Measurements from ENCODE around the gene UBE2F.

- TF ChIP-seq POLR2A (IDR thresholded peaks at IDR 0.05; ENCODE audit: insufficient read depth in 1 of 2, low read depth in 2 of 2, low read length in 2 of 2), result no peak
- no peak for TF ChIP-seq NR0B2 (CRISPR knock-in tag; IDR thresholded peaks at IDR 0.05)
- TF ChIP-seq, protein P1, sequence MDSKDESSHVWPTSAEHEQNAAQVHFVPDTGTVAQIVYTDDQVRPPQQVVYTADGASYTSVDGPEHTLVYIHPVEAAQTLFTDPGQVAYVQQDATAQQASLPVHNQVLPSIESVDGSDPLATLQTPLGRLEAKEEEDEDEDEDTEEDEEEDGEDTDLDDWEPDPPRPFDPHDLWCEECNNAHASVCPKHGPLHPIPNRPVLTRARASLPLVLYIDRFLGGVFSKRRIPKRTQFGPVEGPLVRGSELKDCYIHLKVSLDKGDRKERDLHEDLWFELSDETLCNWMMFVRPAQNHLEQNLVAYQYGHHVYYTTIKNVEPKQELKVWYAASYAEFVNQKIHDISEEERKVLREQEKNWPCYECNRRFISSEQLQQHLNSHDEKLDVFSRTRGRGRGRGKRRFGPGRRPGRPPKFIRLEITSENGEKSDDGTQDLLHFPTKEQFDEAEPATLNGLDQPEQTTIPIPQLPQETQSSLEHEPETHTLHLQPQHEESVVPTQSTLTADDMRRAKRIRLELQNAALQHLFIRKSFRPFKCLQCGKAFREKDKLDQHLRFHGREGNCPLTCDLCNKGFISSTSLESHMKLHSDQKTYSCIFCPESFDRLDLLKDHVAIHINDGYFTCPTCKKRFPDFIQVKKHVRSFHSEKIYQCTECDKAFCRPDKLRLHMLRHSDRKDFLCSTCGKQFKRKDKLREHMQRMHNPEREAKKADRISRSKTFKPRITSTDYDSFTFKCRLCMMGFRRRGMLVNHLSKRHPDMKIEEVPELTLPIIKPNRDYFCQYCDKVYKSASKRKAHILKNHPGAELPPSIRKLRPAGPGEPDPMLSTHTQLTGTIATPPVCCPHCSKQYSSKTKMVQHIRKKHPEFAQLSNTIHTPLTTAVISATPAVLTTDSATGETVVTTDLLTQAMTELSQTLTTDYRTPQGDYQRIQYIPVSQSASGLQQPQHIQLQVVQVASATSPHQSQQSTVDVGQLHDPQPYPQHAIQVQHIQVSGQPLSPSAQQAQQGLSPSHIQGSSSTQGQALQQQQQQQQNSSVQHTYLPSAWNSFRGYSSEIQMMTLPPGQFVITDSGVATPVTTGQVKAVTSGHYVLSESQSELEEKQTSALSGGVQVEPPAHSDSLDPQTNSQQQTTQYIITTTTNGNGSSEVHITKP (CRISPR knock-in tag; IDR thresholded peaks at IDR 0.05; ENCODE audit: low read depth), result no peak
- no peak for TF ChIP-seq ZNF431 (CRISPR knock-in tag; IDR thresholded peaks at IDR 0.05; ENCODE audit: borderline replicate concordance, low read depth)
- no peak for TF ChIP-seq ZNF343 (CRISPR knock-in tag; IDR thresholded peaks at IDR 0.05)
- no peak for TF ChIP-seq SUZ12 (IDR thresholded peaks at IDR 0.05; ENCODE audit: low read depth, low read length)
- no peak for TF ChIP-seq GABPA (IDR thresholded peaks at IDR 0.05; ENCODE audit: low read depth, low read length)
- TF ChIP-seq GABPA (CRISPR knock-in tag; IDR thresholded peaks at IDR 0.05; ENCODE audit: low read depth), result no peak
- TF ChIP-seq EP300 (IDR thresholded peaks at IDR 0.05; ENCODE audit: low read depth in 2 of 2, low read length in 2 of 2), result no peak
- no peak for TF ChIP-seq EP300 (CRISPR knock-in tag; IDR thresholded peaks at IDR 0.05; ENCODE audit: borderline replicate concordance)
- TF ChIP-seq CTCF (CRISPR knock-in tag; IDR thresholded peaks at IDR 0.05), result peak; percentile 63
- TF ChIP-seq ZNF263 (CRISPR knock-in tag; IDR thresholded peaks at IDR 0.05), result no peak
- no peak for TF ChIP-seq ZNF781 (CRISPR knock-in tag; IDR thresholded peaks at IDR 0.05; ENCODE audit: borderline replicate concordance, not compliant biosample characterization)
- no peak for TF ChIP-seq HDAC6 (IDR thresholded peaks at IDR 0.05; ENCODE audit: low read depth, low read length)
- no peak for TF ChIP-seq ZNF562 (CRISPR knock-in tag; IDR thresholded peaks at IDR 0.05; ENCODE audit: borderline replicate concordance)
- no peak for TF ChIP-seq ZNF17 (CRISPR knock-in tag; IDR thresholded peaks at IDR 0.05)
Observed at GRCh38 chr2:237968048-237968862, 1.4 kb downstream of the UBE2F start.
